Gastroesophageal sphincter (tissue), 4 donors: ENCODE data around the gene PPP2R3C. TPM values are rescaled to one million over a fixed set of nuclear protein-coding genes. Genes with fewer than 3 reads are reported as not detected.

Source experiments
- ATAC-seq: fragments of 150-250 bp; one replicate; pipeline ENCODE4 v1.9.1; 2016; ENCODE audit warnings: mild to moderate bottlenecking, moderate library complexity
- H3K27ac ChIP-seq, 4 donors: fragments of 200-600 bp; sonication (generic) in 3 of 4; 1 replicate in 3 of 4; 2 replicates in 1 of 4; pipeline ENCODE4 v1.5.1; 2016 to 2019
- H3K27me3 ChIP-seq: fragments of 200-600 bp; sonication (generic); one replicate; pipeline ENCODE4 v1.5.1; 2019
- H3K36me3 ChIP-seq, 2 donors: fragments of 200-600 bp; sonication (generic); one replicate each; pipeline ENCODE4 v1.5.1; 2019; ENCODE audit warnings: control low read depth in 1 of 2
- H3K4me1 ChIP-seq, 3 donors: fragments of 200-600 bp; sonication (generic); 1 replicate in 2 of 3; 2 replicates in 1 of 3; pipeline ENCODE4 v1.5.1; 2016 to 2019; ENCODE audit warnings: control low read depth in 2 of 3
- H3K4me3 ChIP-seq, 2 donors: fragments of 200-600 bp; sonication (generic); one replicate each; pipeline ENCODE4 v1.5.1; 2019; ENCODE audit warnings: mild to moderate bottlenecking in 1 of 2, moderate library complexity in 1 of 2
- H3K9me3 ChIP-seq, 3 donors: fragments of 200-600 bp; sonication (generic); one replicate each; pipeline ENCODE4 v1.5.1; 2017 to 2019; ENCODE audit warnings: control low read depth in 2 of 3
- CTCF ChIP-seq, 4 experiments: fragments of 200-600 bp in 2 of 4; fragments of 450-650 bp in 2 of 4; sonication (generic) in 1 of 4; IDR thresholded peaks; one replicate each; pipeline ENCODE4 v1.5.1; 2017 to 2019; ENCODE audit warnings: antibody characterized with exemption in 4 of 4, mild to moderate bottlenecking in 2 of 4, moderate library complexity in 2 of 4
- EP300 ChIP-seq: sonication (generic); formaldehyde crosslinking; IDR thresholded peaks from one replicate; pipeline ENCODE4 v1.6.1; 2017; ENCODE audit warnings: antibody characterized with exemption, mild to moderate bottlenecking
- POLR2A ChIP-seq, 2 donors: fragments of 450-650 bp; IDR thresholded peaks; one replicate each; pipeline ENCODE4 v1.6.1; 2017; ENCODE audit warnings: antibody characterized with exemption in 2 of 2, mild to moderate bottlenecking in 2 of 2, moderate library complexity in 1 of 2
- POLR2AphosphoS5 ChIP-seq: sonication (generic); formaldehyde crosslinking; IDR thresholded peaks from one replicate; pipeline ENCODE4 v1.6.1; 2017; ENCODE audit warnings: antibody characterized with exemption
- WGBS, 2 donors: methylation state at CpG; one replicate each; pipeline ENCODE4 v1.1.5; 2018; ENCODE audit warnings: low coverage in 1 of 2; 5-methylcytosine and 5-hydroxymethylcytosine counted together
- total RNA-seq, 4 donors: library from RNA; depleted of rRNA; stranded (reverse); fragments of >200 nt; gene quantifications; one replicate each; pipeline ENCODE4 v1.1.0, GENCODE V29; 2016

Gene PPP2R3C
- total RNA-seq, 4 donors from 2014 or later = 29.3 to 44.9 (median 32.4) TPM

GRCh38 chr14:35050652-35051051 lies 71.1 kb downstream of the PPP2R3C start:
- peaks cover 0 to 48% of the 10 kb centered on the region in 2 donors for H3K36me3 ChIP-seq
- ATAC-seq = no peak
- H3K27ac ChIP-seq = peak overlapping the region in 3 of 4 donors; percentile 2 to 59 (median 38)
- H3K4me1 ChIP-seq = peaks cover 0 to 44% (median 7%) of the 10 kb centered on the region in 3 donors
- WGBS, 2 donors = 0% methylated on average over 1 of the region's 1 CpG; no CpG with 5 or more reads in 1 of the 2 donors
- H3K9me3 ChIP-seq = no peaks in the 10 kb centered on the region
- no peaks in the 10 kb centered on the region for H3K27me3 ChIP-seq
- TF ChIP-seq EP300 = no peak
- no peak overlapping the region for H3K4me3 ChIP-seq

GRCh38 chr14:35047976-35048513 lies 73.7 kb downstream of the PPP2R3C start:
- H3K4me3 ChIP-seq = no peak overlapping the region
- peaks cover 0 to 22% of the 10 kb centered on the region in 2 donors for H3K36me3 ChIP-seq
- H3K27ac ChIP-seq = no peak overlapping the region
- peaks cover 0 to 48% (median 7%) of the 10 kb centered on the region in 3 donors for H3K4me1 ChIP-seq
- no peaks in the 10 kb centered on the region for H3K27me3 ChIP-seq
- no peak for TF ChIP-seq EP300
- no peak for TF ChIP-seq POLR2A (IDR thresholded peaks at IDR 0.05)
- TF ChIP-seq POLR2AphosphoS5 = no peak
- TF ChIP-seq CTCF (IDR thresholded peaks at IDR 0.05) = no peak
- H3K9me3 ChIP-seq = no peaks in the 10 kb centered on the region
- no peak for ATAC-seq
- WGBS, 2 donors = 77 to 85% methylated on average over 4 of the region's 4 CpGs

GRCh38 chr14:35046751-35047536 lies 74.8 kb downstream of the PPP2R3C start:
- Histone ChIP-seq H3K4me1 (peaks cover 0 to 48% (median 7%) of the 10 kb centered on the region in 3 donors), H3K9me3 (no peaks in the 10 kb centered on the region), H3K27me3 (no peaks in the 10 kb centered on the region), H3K36me3 (peaks cover 0 to 11% of the 10 kb centered on the region in 2 donors), H3K4me3 (peak overlapping the region; percentile 72 to 93), H3K27ac (peak overlapping the region; percentile 94 to 99 (median 97))
- no peak for TF ChIP-seq POLR2AphosphoS5
- TF ChIP-seq CTCF (IDR thresholded peaks at IDR 0.05) = no peak
- TF ChIP-seq POLR2A (IDR thresholded peaks at IDR 0.05) = no peak
- 28 to 45% methylated on average over 12 to 14 of the region's 23 CpGs for WGBS, 2 donors
- peak; percentile 16 for ATAC-seq

GRCh38 chr14:35046048-35046750 lies 75.6 kb downstream of the PPP2R3C start, which contains the start of gene FAM177A1:
FAM177A1 (plus strand) TSS chr14:35046272; CDS start chr14:35046464, 192 bp downstream.
- peaks cover 0 to 8% of the 10 kb centered on the region in 2 donors for H3K36me3 ChIP-seq
- peaks cover 0 to 47% (median 7%) of the 10 kb centered on the region in 3 donors for H3K4me1 ChIP-seq
- TF ChIP-seq POLR2A (IDR thresholded peaks at IDR 0.05) = peak; percentile 81 to 86
- TF ChIP-seq POLR2AphosphoS5 = peak; percentile 83
- peak in 3 of 4 experiments; percentile 1 to 26 (median 12) for TF ChIP-seq CTCF (IDR thresholded peaks at IDR 0.05)
- TF ChIP-seq EP300 = no peak
- 0% methylated on average over 2 to 15 of the region's 77 CpGs for WGBS, 2 donors
- H3K4me3 ChIP-seq = peak within 1 kb of the TSS; percentile 72 to 93
- no peaks in the 10 kb centered on the region for H3K27me3 ChIP-seq
- peak within 1 kb of the TSS; percentile 94 to 99 (median 97) for H3K27ac ChIP-seq
- H3K9me3 ChIP-seq = no peaks in the 10 kb centered on the region
- peak; percentile 98 for ATAC-seq

GRCh38 chr14:35045798-35046047 lies 76.1 kb downstream of the PPP2R3C start:
- peaks cover 0 to 42% (median 7%) of the 10 kb centered on the region in 3 donors for H3K4me1 ChIP-seq
- H3K27ac ChIP-seq = peak overlapping the region; percentile 94 to 99 (median 97)
- 0% methylated on average over 4 to 6 of the region's 6 CpGs for WGBS, 2 donors
- TF ChIP-seq CTCF (IDR thresholded peaks at IDR 0.05) (peak in 1 of 4 experiments; percentile 2), EP300 (no peak)
- H3K4me3 ChIP-seq = peak overlapping the region; percentile 72 to 93
- ATAC-seq = no peak
- H3K27me3 ChIP-seq = no peaks in the 10 kb centered on the region
- no peaks in the 10 kb centered on the region for H3K9me3 ChIP-seq
- H3K36me3 ChIP-seq = peaks cover 0 to 8% of the 10 kb centered on the region in 2 donors
